Left cardiac atrium (tissue), 4 donors: Measurements from ENCODE around the gene MARCHF7. TPM values are rescaled to one million over a fixed set of nuclear protein-coding genes. Genes with fewer than 3 reads are reported as not detected.

ENCODE experiments used
- ATAC-seq, 2 donors: fragments of 200-7000 bp; cut with Tn5 transposase; one replicate each; pipeline ENCODE4 v1.9.1; 2020; ENCODE audit warnings: mild to moderate bottlenecking in 2 of 2, moderate library complexity in 2 of 2
- DNase-seq: peaks from one replicate; pipeline ENCODE4 v3.0.0-alpha.2; 2020
- intact Hi-C, 2 donors: fragments of 100-400 bp; cut with DNase I; formaldehyde crosslinking; loops; one replicate each; pipeline versions ENCODE4 v1.14.1 to v1.15.1; 2022 to 2023
- total RNA-seq, 2 donors: library from RNA; stranded (reverse); fragmentation: NEBNext Ultra II Directional; extraction: Animal tissue kit (Norgen Biotek cat#: 25700); gene quantifications; one replicate each; pipeline ENCODE4 v1.2.1, GENCODE V29; 2021
- donor health status: DM: no; HTN: yes; CAD: no.
- donor health status: DM: no; HTN: yes; CAD: no; lungs with severe emphysema.
- donor health status: DM: yes; HTN: yes; CAD: no.
- donor health status: Dilated cardiomyopathy.

The MARCHF7 gene
- total RNA-seq, 2 donors from 2014 or later = 59.9 to 75.4 TPM

- ATAC-seq (peak in 1 of 2 donors; percentile 27), DNase-seq (no peak)
- intact Hi-C loops = no loop called here
Observed at GRCh38 chr2:159753797-159754196, 41.5 kb downstream of the MARCHF7 start.

DNA sequence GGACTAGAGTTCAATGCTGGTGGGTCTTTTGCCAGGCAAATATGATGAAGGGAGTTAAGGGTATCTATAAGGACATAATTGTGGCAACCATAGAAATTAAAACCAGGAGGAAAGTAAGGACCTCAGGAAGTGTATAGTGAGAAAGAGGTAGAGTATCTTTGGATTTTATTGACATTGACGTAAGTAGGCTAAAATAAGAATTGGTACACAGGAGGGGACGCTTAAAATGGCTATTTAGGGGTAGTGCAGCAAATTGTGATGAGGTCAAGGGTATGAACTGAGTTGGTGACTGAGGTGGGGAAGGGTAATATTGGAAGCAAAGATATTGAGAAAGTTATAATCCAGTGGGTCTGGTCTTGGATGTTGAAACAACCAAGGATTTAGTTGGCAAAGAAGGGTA lies 42.7 kb downstream of the MARCHF7 start:
- DNase-seq (no peak), ATAC-seq (no peak)
- intact Hi-C loops = no loop called here

DNA sequence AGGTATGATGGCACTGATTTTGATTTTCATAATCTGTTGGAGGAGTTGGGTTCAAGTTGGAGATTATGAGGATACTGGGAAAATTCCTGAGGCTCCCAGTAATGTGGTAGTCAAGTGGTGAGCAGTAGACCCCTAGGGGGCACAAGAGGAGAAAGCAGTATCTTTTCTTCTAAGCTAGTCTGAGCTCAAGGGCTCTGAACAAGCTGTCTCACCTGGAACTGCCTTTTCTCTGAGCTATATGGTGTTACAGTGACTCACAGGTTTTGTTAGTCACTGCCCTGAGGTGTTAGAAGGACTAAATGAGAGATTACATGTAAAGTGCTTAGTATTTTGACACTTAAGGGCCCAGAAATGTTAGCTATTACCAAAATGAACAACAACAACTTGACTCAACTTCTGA lies 43.5 kb downstream of the MARCHF7 start:
- intact Hi-C loops = no loop called here
- ATAC-seq (peak in 1 of 2 donors; percentile 74), DNase-seq (no peak)

DNA sequence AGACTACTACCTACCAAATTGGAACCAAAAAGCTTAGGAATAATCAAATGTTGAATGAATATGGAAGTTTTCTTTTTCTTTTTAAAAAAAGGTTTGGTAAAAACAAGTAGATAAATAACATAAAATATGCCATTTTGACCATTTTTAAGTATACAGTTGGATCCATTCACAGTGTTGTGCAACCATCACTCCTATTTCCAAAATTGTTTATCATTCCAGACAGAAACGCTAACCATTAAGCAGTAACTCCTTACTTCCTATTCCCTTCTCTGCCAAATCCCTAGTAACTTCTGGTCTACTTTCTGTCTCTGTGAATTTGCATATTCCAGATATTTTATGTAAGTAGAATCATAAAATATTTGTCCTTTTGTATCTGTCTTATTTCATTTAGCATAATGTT lies 45.9 kb downstream of the MARCHF7 start:
- ATAC-seq = no peak
- intact Hi-C loops = no loop called here
- no peak for DNase-seq

DNA sequence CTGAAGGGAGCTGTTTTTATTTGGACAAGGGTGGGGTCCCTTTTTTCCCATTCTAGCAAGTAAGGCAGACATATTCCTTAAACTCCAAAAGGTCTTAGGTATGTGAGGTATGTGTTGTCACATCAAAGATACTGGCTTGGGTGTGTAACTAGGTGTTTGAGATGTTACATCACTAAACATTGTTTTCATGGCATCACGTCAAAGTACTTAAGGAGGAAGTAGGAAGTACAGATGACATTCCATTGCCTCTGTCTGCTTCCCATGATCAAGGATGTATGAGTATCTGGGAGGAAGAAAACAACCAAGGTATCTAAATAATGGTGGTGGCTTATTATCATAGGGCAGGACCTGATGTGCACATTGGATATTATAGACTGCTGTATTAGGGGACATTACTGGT lies 46.4 kb downstream of the MARCHF7 start:
- intact Hi-C loops = no loop called here
- ATAC-seq = no peak
- DNase-seq = no peak

GRCh38 chr2:159759577-159759976 lies 47.3 kb downstream of the MARCHF7 start:
- DNase-seq = no peak
- ATAC-seq = no peak
- intact Hi-C loops = no loop called here

DNA sequence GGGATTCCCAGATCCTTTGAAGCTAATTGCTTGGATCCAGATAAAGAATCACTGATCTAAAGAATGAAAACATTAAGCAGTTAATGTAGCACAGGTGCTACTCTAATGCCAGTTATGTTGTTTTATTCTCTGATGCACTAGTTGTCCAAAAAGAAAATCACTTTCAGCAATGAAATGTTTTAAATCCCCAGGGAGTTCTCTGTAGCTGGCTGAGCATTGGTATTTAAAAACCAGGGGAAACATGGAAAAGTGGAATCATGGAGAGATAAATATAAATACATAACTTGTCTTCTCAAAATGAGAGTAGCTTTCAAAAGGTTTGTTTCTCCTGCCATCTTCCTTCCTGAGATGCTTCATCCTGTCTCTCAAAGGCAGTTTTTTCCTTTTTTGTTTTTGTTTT lies 48.0 kb downstream of the MARCHF7 start:
- ATAC-seq (no peak), DNase-seq (no peak)
- intact Hi-C loops = no loop called here

- DNase-seq (no peak), ATAC-seq (no peak)
- intact Hi-C loops = no loop called here
Observed at GRCh38 chr2:159762075-159762474, 49.8 kb downstream of the MARCHF7 start.

Other genes starting within 250 kb of the MARCHF7 start
- 10 to 100 TPM; 33.2 to 41.8 TPM for gene BAZ2B, start 96.0 kb upstream of the MARCHF7 start, total RNA-seq
- 10 to 100 TPM; 25.1 to 31.4 TPM for gene CD302, start 85.7 kb downstream of the MARCHF7 start, total RNA-seq
- gene LY75, start 192.2 kb downstream of the MARCHF7 start, total RNA-seq = 1 to 10 TPM; 1.1 to 1.3 TPM